IPS-18c (cell line): ENCODE data around the gene MYO1D.

Experiments
- H3K4me3 ChIP-seq: 2 replicates; pipeline ENCODE4 v1.7.0; 2013; ENCODE audit warnings: low read depth, mild to moderate bottlenecking, low read length, moderate library complexity; ENCODE audit not compliant: insufficient read depth
- H3K9me3 ChIP-seq: one replicate; pipeline ENCODE4 v1.6.1; 2013; ENCODE audit warnings: mild to moderate bottlenecking, low read length, moderate library complexity; ENCODE audit not compliant: control insufficient read depth, insufficient read depth

MYO1D gene

DNA sequence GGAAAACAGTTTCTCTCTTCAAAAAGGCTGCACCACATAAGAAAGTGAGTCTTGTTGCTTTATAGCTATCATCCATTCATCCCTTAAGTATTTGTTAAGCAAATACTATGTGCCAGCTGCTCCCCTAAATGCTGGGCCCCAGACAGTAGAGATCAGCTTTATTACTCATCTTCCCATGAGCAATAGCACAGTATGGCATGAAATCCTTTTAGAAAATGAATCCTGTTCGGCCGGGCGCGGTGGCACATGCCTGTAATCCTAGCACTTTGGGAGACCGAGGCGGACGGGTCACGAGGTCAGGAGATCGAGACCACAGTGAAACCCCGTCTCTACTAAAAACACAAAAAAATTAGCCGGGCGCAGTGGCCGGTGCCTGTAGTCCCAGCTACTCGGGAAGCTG lies 99.5 kb downstream of the MYO1D start:
- Histone ChIP-seq H3K4me3 (no peak overlapping the region), H3K9me3 (no peaks in the 10 kb centered on the region)

GRCh38 chr17:32774695-32775084 lies 102.2 kb downstream of the MYO1D start:
- Histone ChIP-seq H3K4me3 (no peak overlapping the region), H3K9me3 (no peaks in the 10 kb centered on the region)

DNA sequence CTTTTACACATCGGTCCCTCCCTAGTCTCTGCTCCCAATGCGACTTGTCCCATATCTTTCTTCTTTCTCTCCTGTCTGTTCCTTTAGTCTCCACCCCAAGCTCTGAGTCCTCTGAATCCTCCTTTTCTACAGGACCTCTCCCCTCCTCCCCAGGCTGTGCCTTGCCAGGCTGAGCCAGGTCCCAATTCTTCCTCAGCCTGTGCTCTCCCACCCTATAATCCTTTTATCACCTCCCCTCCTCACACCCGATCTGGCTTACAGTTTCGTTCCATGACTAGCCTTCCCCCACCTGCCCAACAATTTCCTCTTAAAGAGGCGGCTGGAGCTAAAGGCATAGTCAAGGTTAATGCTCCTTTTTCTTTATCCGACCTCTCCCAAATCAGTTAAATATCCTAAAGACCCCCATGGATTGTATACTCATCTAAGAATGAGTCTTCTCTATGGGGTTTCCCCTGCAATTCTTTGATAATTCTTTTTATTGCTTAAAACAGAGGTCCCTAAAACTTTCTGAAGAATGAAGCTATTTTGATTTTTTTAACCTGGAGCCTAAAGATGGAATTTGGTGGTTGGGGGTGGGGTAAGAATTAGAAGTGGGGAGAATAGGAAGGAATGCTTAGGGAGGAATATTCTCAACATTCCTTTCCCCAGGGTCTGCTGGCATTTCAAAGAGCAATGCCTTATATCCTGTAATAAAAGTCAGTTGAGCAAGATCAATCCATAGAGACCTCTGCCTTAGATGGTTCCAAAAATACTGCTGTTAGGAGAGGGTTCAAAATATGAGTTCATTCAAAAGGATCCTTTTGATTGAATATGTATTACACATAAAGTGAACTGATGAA lies 102.8 kb downstream of the MYO1D start:
- Histone ChIP-seq H3K4me3 (no peak overlapping the region), H3K9me3 (no peaks in the 10 kb centered on the region)

DNA sequence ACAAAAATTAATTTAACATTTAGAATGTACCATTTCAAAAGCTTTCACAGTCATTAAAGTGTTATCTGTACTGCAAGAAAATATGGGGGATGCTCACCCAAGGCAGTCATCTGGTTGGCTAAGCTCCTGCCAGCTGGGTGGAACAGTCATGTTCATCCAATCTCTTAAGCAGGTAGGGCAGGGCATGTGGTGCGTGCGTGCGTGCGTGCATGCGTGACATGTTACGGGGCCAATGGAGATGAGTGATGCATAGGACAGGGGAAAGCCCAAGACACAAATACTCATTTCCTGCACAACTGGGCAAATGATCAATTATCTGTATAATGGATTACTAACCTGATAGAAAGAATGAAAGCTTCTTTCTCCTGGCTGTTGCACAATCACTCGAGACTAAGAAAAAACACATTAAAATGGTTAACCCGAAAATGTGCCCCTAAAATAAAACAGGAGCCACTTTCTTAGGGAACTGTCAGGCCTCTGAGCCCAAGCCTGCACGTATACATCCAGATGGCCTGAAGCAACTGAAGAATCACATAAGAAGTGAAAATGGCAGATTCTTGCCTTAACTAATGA lies 104.4 kb downstream of the MYO1D start:
- H3K9me3 ChIP-seq: no peaks in the 10 kb centered on the region
- no peak overlapping the region for H3K4me3 ChIP-seq

DNA sequence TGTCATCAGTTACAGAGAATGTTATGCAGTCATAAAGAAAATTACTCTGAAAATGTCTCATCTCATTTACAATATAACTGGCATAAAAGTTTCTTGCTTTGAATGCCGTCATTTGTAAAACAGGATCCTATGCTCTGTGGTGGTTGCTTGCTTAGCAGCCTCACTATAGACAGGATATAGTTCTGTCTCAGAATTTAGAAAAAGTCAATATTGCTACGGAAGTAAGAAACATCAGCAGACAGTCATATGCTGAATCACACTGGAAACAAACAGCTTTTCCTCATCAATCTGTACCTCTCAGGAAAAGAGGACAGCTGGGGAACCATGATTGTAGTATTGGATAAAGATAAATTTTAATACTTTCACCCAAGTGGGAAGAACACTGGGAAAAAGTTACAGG lies 105.5 kb downstream of the MYO1D start:
- H3K4me3 ChIP-seq: no peak overlapping the region
- no peaks in the 10 kb centered on the region for H3K9me3 ChIP-seq

- Histone ChIP-seq H3K9me3 (no peaks in the 10 kb centered on the region), H3K4me3 (no peak overlapping the region)
These were observed 107.1 kb downstream of the MYO1D start for GRCh38 chr17:32769846-32770245.

DNA sequence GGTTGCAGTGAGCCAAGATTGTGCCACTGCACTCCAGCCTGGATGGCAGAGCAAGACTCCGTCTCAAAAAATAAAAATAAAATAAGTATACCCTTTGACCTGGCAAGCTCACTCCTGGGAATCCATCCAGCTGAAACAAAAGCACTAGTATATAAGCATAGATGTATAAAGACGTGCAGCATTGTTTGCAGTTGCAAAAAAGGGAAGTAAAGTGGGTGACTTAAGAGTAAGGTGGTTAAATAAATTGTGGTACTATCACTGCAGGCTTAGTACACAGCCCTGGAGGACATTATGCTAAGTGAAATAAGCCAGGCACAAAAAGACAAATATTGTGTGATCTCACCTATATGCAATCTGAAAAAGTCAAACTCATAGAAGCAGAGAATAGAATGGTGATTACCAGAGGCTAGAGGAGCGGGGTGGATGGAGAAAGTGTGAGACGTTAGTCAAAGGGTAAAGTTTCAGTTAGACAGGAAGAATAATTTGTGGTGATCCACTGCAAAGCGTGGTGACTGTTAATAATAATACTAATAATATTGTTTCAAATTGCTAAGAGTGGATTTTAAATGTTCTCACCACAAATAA lies 113.0 kb downstream of the MYO1D start:
- no peak overlapping the region for H3K4me3 ChIP-seq
- H3K9me3 ChIP-seq: no peaks in the 10 kb centered on the region

DNA sequence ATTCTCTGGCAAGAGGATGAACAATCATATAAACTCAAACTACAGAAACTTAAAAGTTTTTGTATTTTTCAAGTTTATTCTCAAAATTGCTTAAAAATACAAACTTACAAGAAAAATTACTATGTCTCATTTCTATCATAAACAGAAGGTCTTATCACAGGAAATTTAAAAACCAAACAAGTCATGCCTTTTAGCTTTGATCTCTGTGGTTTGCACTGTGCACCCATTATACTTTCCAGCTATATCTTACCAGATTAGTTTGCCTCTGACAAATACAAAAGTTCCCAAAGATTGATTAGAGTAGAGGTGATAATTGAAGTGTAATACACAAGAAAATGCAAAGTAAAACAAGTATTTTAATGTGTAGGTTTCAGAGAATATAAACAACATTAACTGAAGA lies 117.4 kb downstream of the MYO1D start:
- Histone ChIP-seq H3K4me3 (no peak overlapping the region), H3K9me3 (no peaks in the 10 kb centered on the region)

GRCh38 chr17:32757963-32758362 lies 119.0 kb downstream of the MYO1D start:
- Histone ChIP-seq H3K9me3 (no peaks in the 10 kb centered on the region), H3K4me3 (no peak overlapping the region)

GRCh38 chr17:32756696-32757095 lies 120.2 kb downstream of the MYO1D start:
- Histone ChIP-seq H3K4me3 (no peak overlapping the region), H3K9me3 (no peaks in the 10 kb centered on the region)

DNA sequence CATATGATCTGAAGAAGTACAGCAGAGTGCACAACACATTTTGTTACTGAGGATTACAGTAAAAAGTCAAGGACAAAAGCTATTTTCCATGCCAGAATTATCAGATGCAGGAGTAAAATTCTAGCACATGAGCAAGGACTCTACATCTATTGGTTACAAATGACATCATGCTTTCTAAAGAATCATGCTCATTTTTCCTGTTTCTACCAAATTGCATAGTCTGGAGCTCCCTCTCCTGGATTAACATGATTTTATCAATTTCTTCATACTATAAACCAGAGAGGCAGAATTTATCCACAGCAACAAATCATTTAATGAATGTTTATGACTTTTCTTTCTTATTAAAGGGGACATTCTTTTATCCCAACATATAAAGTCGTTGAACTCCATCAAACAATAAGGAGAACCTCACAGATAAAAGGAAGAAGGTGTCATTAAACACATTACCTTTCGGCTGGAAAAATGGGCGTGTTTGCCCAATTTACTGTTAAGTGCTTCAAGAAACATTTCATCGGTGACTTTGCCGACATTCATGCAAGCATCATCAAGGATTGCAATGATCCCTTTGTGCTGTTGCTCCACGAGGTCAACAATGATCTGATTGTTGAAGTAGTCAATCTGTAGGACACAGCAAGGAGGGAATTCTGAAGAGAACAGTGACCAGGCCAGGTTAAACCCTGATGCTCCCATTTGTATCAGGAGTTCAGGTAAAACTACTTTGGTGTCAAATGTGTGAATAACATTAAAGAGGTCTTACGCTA lies 121.7 kb downstream of the MYO1D start:
- Histone ChIP-seq H3K4me3 (no peak overlapping the region), H3K9me3 (no peaks in the 10 kb centered on the region)

- H3K4me3 ChIP-seq: no peak overlapping the region
- no peaks in the 10 kb centered on the region for H3K9me3 ChIP-seq
These were observed 124.0 kb downstream of the MYO1D start for GRCh38 chr17:32752934-32753333.

- no peaks in the 10 kb centered on the region for H3K9me3 ChIP-seq
- no peak overlapping the region for H3K4me3 ChIP-seq
These were observed 129.1 kb downstream of the MYO1D start for GRCh38 chr17:32747856-32748255.

- no peaks in the 10 kb centered on the region for H3K9me3 ChIP-seq
- H3K4me3 ChIP-seq: no peak overlapping the region
These were observed 130.2 kb downstream of the MYO1D start for GRCh38 chr17:32746698-32747097.

GRCh38 chr17:32746280-32746679 lies 130.6 kb downstream of the MYO1D start:
- Histone ChIP-seq H3K4me3 (no peak overlapping the region), H3K9me3 (no peaks in the 10 kb centered on the region)

- no peaks in the 10 kb centered on the region for H3K9me3 ChIP-seq
- H3K4me3 ChIP-seq: no peak overlapping the region
These were observed 134.0 kb downstream of the MYO1D start for GRCh38 chr17:32742681-32743538.

- Histone ChIP-seq H3K4me3 (no peak overlapping the region), H3K9me3 (no peaks in the 10 kb centered on the region)
These were observed 135.5 kb downstream of the MYO1D start for GRCh38 chr17:32741381-32741780.
